Esophagus muscularis mucosa (tissue), 2 donors: ENCODE data around the gene ASXL1.

Experiments used
- EP300 ChIP-seq: sonication (generic); formaldehyde crosslinking; IDR thresholded peaks from one replicate; pipeline ENCODE4 v1.6.1; 2017; ENCODE audit warnings: antibody characterized with exemption
- POLR2A ChIP-seq: fragments of 450-650 bp; IDR thresholded peaks from one replicate; pipeline ENCODE4 v1.6.1; 2017; ENCODE audit warnings: antibody characterized with exemption, moderate library complexity, mild to moderate bottlenecking, low read depth

DNA sequence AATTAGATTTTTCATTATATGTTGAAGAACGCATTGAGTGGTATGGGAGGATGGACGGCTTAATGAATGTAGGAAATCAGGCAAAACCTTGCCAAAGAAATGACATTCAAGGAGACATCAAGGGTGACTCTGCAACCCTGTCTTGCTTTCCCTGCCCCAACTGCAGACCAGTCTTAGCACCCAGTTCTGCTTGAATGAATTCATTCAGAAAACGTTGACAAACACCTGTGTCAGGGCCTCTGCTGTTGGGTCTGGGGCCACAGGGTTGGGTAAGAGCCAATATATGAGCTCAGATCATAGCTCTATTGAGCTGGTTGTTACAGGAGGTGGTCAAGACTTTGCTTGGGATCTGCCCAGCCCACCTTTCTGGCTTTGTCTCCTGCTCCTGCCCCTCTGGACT lies 7.7 kb upstream of the ASXL1 start:
- no peak for TF ChIP-seq EP300
- no peak for TF ChIP-seq POLR2A
